AG10803 (cell line): ENCODE measurements around the gene IRF7.

ENCODE experiments used
- DNase-seq: peaks from one replicate; pipeline ENCODE4 v3.0.0; 2010; ENCODE audit warnings: low read depth
- H3K4me3 ChIP-seq: 2 replicates; pipeline ENCODE4 v1.5.1; 2011; ENCODE audit warnings: mild to moderate bottlenecking, low read length, control low read depth
- CTCF ChIP-seq: conservative IDR thresholded peaks from 2 replicates; pipeline ENCODE4 v1.5.1; 2011; ENCODE audit warnings: mild to moderate bottlenecking, low read length, control low read depth, inconsistent platforms

The IRF7 gene

GRCh38 chr11:619628-620050 lies 3.9 kb upstream of the IRF7 start:
- no peak for DNase-seq
- TF ChIP-seq CTCF = no peak
- no peak overlapping the region for H3K4me3 ChIP-seq

GRCh38 chr11:618856-619627 lies 3.3 kb upstream of the IRF7 start:
- TF ChIP-seq CTCF = no peak
- DNase-seq = no peak
- no peak overlapping the region for H3K4me3 ChIP-seq

- DNase-seq = no peak
- no peak overlapping the region for H3K4me3 ChIP-seq
- no peak for TF ChIP-seq CTCF
Measured at GRCh38 chr11:617912-618682, 2.3 kb upstream of the IRF7 start.

GRCh38 chr11:617199-617911 lies 1.6 kb upstream of the IRF7 start:
- no peak for TF ChIP-seq CTCF
- H3K4me3 ChIP-seq = no peak overlapping the region
- no peak for DNase-seq

GRCh38 chr11:616320-617198 lies 809 bp upstream of the IRF7 start:
- DNase-seq = no peak
- no peak overlapping the region for H3K4me3 ChIP-seq
- no peak for TF ChIP-seq CTCF

GRCh38 chr11:614623-615503 lies 887 bp downstream of the IRF7 start:
- no peak for TF ChIP-seq CTCF
- peak; percentile 6 for DNase-seq
- peak overlapping the region; percentile 77 for H3K4me3 ChIP-seq
